Tibial nerve (tissue), 3 donors: ENCODE results near the gene USP5.

Experiments used
- CTCF ChIP-seq, 5 experiments: fragments of 200-600 bp in 3 of 5; fragments of 450-650 bp in 2 of 5; sonication (generic) in 3 of 5; IDR thresholded peaks; one replicate each; pipeline ENCODE4 v1.5.1; 2016 to 2019; ENCODE audit warnings: antibody characterized with exemption in 5 of 5, mild to moderate bottlenecking in 3 of 5, moderate library complexity in 2 of 5
- POLR2A ChIP-seq, 2 donors: fragments of 450-650 bp; IDR thresholded peaks; one replicate each; pipeline ENCODE4 v1.6.1; 2017; ENCODE audit warnings: antibody characterized with exemption in 2 of 2, mild to moderate bottlenecking in 2 of 2, moderate library complexity in 2 of 2

GRCh38 chr12:6828781-6829535 is 23.0 kb upstream of the USP5 start:
- TF ChIP-seq POLR2A (IDR thresholded peaks at IDR 0.05): peak in 1 of 2 donors; percentile 24
- no peak for TF ChIP-seq CTCF (IDR thresholded peaks at IDR 0.05)
